Activated CD8-positive, alpha-beta T cell treated with anti-CD3 and anti-CD28 coated beads for 36 hours (primary cell): Measurements from ENCODE around the gene SZRD1. TPM values are rescaled to one million over a fixed set of nuclear protein-coding genes. Genes with fewer than 3 reads are reported as not detected.
"Not testable (repeated sequence)": the region's sequence is repeated elsewhere in the genome, so short reads cannot be mapped to it uniquely, and the experiment has no call there.

Experiments
- ATAC-seq: fragments of 200-7000 bp; cut with Tn5 transposase; one replicate; pipeline ENCODE4 v1.10.0; 2021; ENCODE audit warnings: mild to moderate bottlenecking, moderate library complexity
- CTCF ChIA-PET: fragments of 350-600 bp; sonication (Branson Sonifier 250); formaldehyde crosslinking; loops from one replicate; lab custom pipeline; 2021; ENCODE audit warnings: antibody characterized with exemption; lab: Charles Lee
- POLR2A ChIA-PET: fragments of 350-600 bp; sonication (Branson Sonifier 250); formaldehyde crosslinking; loops from one replicate; lab custom pipeline; 2021; ENCODE audit warnings: antibody characterized with exemption; lab: Charles Lee
- DNase-seq: peaks from one replicate; pipeline ENCODE4 v3.0.0-alpha.2; 2020
- H3K27ac Mint-ChIP-seq: one replicate; pipeline ENCODE4 v1.8.0; 2021; ENCODE audit warnings: mild to moderate bottlenecking, mixed read lengths
- H3K27me3 Mint-ChIP-seq: one replicate; pipeline ENCODE4 v1.8.0; 2021; ENCODE audit warnings: mixed read lengths
- H3K36me3 Mint-ChIP-seq: one replicate; pipeline ENCODE4 v1.8.0; 2021; ENCODE audit warnings: low read depth, mixed read lengths
- H3K4me1 Mint-ChIP-seq: one replicate; pipeline ENCODE4 v1.8.0; 2021; ENCODE audit warnings: low read depth, mixed read lengths
- H3K4me3 Mint-ChIP-seq: one replicate; pipeline ENCODE4 v1.8.0; 2021; ENCODE audit warnings: mild to moderate bottlenecking, moderate library complexity, mixed read lengths
- H3K9me3 Mint-ChIP-seq: one replicate; pipeline ENCODE4 v1.8.0; 2021; ENCODE audit warnings: mixed read lengths
- CTCF ChIP-seq: fragments of 200-600 bp; IDR thresholded peaks from one replicate; pipeline ENCODE4 v1.8.0; 2022; ENCODE audit warnings: antibody characterized with exemption, mild to moderate bottlenecking
- intact Hi-C: fragments of 100-400 bp; cut with micrococcal nuclease; formaldehyde crosslinking; loops from one replicate; pipeline ENCODE4 v1.10.0; 2022
- total RNA-seq, 2 experiments: library from RNA; stranded (reverse); gene quantifications; one replicate each; pipeline ENCODE4 v1.2.3, GENCODE V29; 2021

Gene SZRD1
- total RNA-seq, 2 experiments from 2014 or later: 175 to 177 TPM

GRCh38 chr1:16326833-16327404 is 40.1 kb upstream of the SZRD1 start:
- ATAC-seq (no peak), DNase-seq (no peak)
- H3K9me3 Mint-ChIP-seq: no peaks in the 10 kb centered on the region
- peaks cover 21% of the 10 kb centered on the region for H3K4me1 Mint-ChIP-seq
- H3K36me3 Mint-ChIP-seq: peaks cover 9% of the 10 kb centered on the region
- no peak overlapping the region for H3K4me3 Mint-ChIP-seq
- intact Hi-C loops: no loop called here
- no peak overlapping the region for H3K27ac Mint-ChIP-seq
- no peaks in the 10 kb centered on the region for H3K27me3 Mint-ChIP-seq
- TF ChIP-seq CTCF: no peak
- POLR2A ChIA-PET: no interaction called here
- CTCF ChIA-PET: interaction anchor here (1.9 kb wide), 1 partner anchor 25 kb away, joined by 5 read pairs; the partner anchor contains the start of gene FBXO42

GRCh38 chr1:16334655-16335340 is 32.2 kb upstream of the SZRD1 start:
- TF ChIP-seq CTCF: no peak
- Mint-ChIP-seq H3K4me3 (no peak overlapping the region), H3K4me1 (peaks cover 27% of the 10 kb centered on the region), H3K27ac (no peak overlapping the region), H3K9me3 (no peaks in the 10 kb centered on the region), H3K36me3 (peaks cover 9% of the 10 kb centered on the region), H3K27me3 (no peaks in the 10 kb centered on the region)
- POLR2A ChIA-PET: no interaction called here
- CTCF ChIA-PET: no interaction called here
- intact Hi-C loops: no loop called here
- no peak for DNase-seq
- ATAC-seq: no peak

GRCh38 chr1:16338961-16339360 is 28.1 kb upstream of the SZRD1 start:
- no peaks in the 10 kb centered on the region for H3K27me3 Mint-ChIP-seq
- no peak for DNase-seq
- ATAC-seq: no peak
- POLR2A ChIA-PET: no interaction called here
- CTCF ChIA-PET: no interaction called here
- intact Hi-C loops: no loop called here
- peaks cover 12% of the 10 kb centered on the region for H3K36me3 Mint-ChIP-seq
- H3K4me1 Mint-ChIP-seq: peaks cover 25% of the 10 kb centered on the region
- H3K27ac Mint-ChIP-seq: no peak overlapping the region
- H3K4me3 Mint-ChIP-seq: no peak overlapping the region
- TF ChIP-seq CTCF: no peak
- H3K9me3 Mint-ChIP-seq: no peaks in the 10 kb centered on the region

- intact Hi-C loops: no loop called here
- DNase-seq (no peak), ATAC-seq (no peak)
- POLR2A ChIA-PET: no interaction called here
- Mint-ChIP-seq H3K4me1 (peaks cover 17% of the 10 kb centered on the region), H3K36me3 (peaks cover 9% of the 10 kb centered on the region), H3K9me3 (no peaks in the 10 kb centered on the region), H3K4me3 (no peak overlapping the region), H3K27me3 (no peaks in the 10 kb centered on the region), H3K27ac (no peak overlapping the region)
- TF ChIP-seq CTCF: no peak
- CTCF ChIA-PET: no interaction called here
Measured at GRCh38 chr1:16340673-16341072, 26.4 kb upstream of the SZRD1 start.

GRCh38 chr1:16342331-16343062 is 24.5 kb upstream of the SZRD1 start:
- intact Hi-C loops: no loop called here
- ATAC-seq (no peak), DNase-seq (no peak)
- no peaks in the 10 kb centered on the region for H3K27me3 Mint-ChIP-seq
- peaks cover 15% of the 10 kb centered on the region for H3K4me1 Mint-ChIP-seq
- POLR2A ChIA-PET: interaction anchor here (0.6 kb wide), 1 partner anchor 14 kb away, joined by 3 read pairs; no protein-coding TSS in a partner anchor
- H3K4me3 Mint-ChIP-seq: no peak overlapping the region
- H3K9me3 Mint-ChIP-seq: no peaks in the 10 kb centered on the region
- CTCF ChIA-PET: no interaction called here
- TF ChIP-seq CTCF: no peak
- H3K27ac Mint-ChIP-seq: no peak overlapping the region
- H3K36me3 Mint-ChIP-seq: peaks cover 9% of the 10 kb centered on the region

GRCh38 chr1:16343276-16343675 is 23.8 kb upstream of the SZRD1 start:
- H3K27me3 Mint-ChIP-seq, DNase-seq, intact Hi-C loops, ATAC-seq, POLR2A ChIA-PET, H3K27ac Mint-ChIP-seq, H3K4me3 Mint-ChIP-seq, H3K9me3 Mint-ChIP-seq, CTCF ChIA-PET: not testable (repeated sequence)
- H3K36me3 Mint-ChIP-seq: peaks cover 10% of the 10 kb centered on the region
- H3K4me1 Mint-ChIP-seq: peaks cover 17% of the 10 kb centered on the region
